K562 (cell line): ENCODE measurements around the gene CELA3A. TPM values are rescaled to one million over a fixed set of nuclear protein-coding genes. Genes with fewer than 3 reads are reported as not detected.
A peak's percentile ranks its signal among the peaks of the same experiment; 100 is the strongest.
"Not testable (repeated sequence)": the region's sequence is repeated elsewhere in the genome, so short reads cannot be mapped to it uniquely, and the experiment has no call there.

Experiments used
- ATAC-seq: fragments of 200-7000 bp; cut with Tn5 transposase; 3 replicates; pipeline ENCODE4 v1.9.1; 2020; ENCODE audit warnings: moderate library complexity
- BruUV-seq: library from RNA; stranded (reverse); fragments of 400-500 nt; replicated peaks from 2 replicates; lab custom pipeline; 2021; lab: Mats Ljungman, UMichigan
- CTCF ChIA-PET: fragments of 300-600 bp; formaldehyde crosslinking; extraction: SDS; loops from one replicate; lab custom pipeline; 2021; ENCODE audit warnings: low intra/inter-chr PET ratio; lab: Yijun Ruan, JAX
- POLR2A ChIA-PET: fragments of 300-600, 350-650 bp; sonication (Branson Sonifier 250); formaldehyde crosslinking; extraction: SDS; loops from one replicate; lab custom pipeline; 2021; ENCODE audit warnings: antibody characterized with exemption, inconsistent platforms; lab: Yijun Ruan, JAX
- DNase-seq, 4 experiments: peaks; one replicate each; pipeline versions ENCODE4 v3.0.0 to v3.0.0-alpha.2; 2011 to 2018; ENCODE audit warnings: low spot score in 3 of 4, mixed read lengths in 3 of 4; ENCODE audit errors: extremely low read depth in 1 of 4
- FAIRE-seq: peaks from 2 replicates; lab custom pipeline; 2011; peaks lifted over from hg19 to GRCh38; lab: Jason Lieb, UNC
- H2AFZ ChIP-seq: 2 replicates; pipeline ENCODE4 v1.6.0; 2011; ENCODE audit warnings: low read depth, low read length, control low read depth, inconsistent platforms
- H3K27ac ChIP-seq: fragments of 200-600 bp; 3 replicates; pipeline ENCODE4 v1.8.0; 2011; ENCODE audit warnings: low read depth, mild to moderate bottlenecking, control low read depth, inconsistent platforms, low read length, moderate library complexity, mixed read lengths; ENCODE audit errors: extremely low read depth
- H3K27me3 ChIP-seq, 2 experiments: fragments of 300-600 bp in 1 of 2; 2 replicates in 1 of 2; 3 replicates in 1 of 2; pipeline versions ENCODE4 v1.6.0 to v1.8.0; 2011; ENCODE audit warnings: inconsistent platforms in 2 of 2, low read length in 2 of 2, mild to moderate bottlenecking in 1 of 2, mixed read lengths in 1 of 2, moderate library complexity in 1 of 2; ENCODE audit not compliant: control insufficient read depth in 2 of 2, insufficient read depth in 2 of 2
- H3K36me3 ChIP-seq: fragments of 300-600 bp; 3 replicates; pipeline ENCODE4 v1.8.0; 2011; ENCODE audit warnings: mild to moderate bottlenecking, low read length, inconsistent platforms; ENCODE audit not compliant: control insufficient read depth, insufficient read depth
- H3K4me1 ChIP-seq, 2 experiments: fragments of 200-600 bp in 1 of 2; replicated peaks in 1 of 2; 2 replicates in 1 of 2; 3 replicates in 1 of 2; pipeline versions ENCODE4 v1.5.1 to v1.8.0; 2011; ENCODE audit warnings: inconsistent platforms in 2 of 2, low read length in 2 of 2, mild to moderate bottlenecking in 1 of 2, mixed read lengths in 1 of 2, moderate library complexity in 1 of 2; ENCODE audit not compliant: control insufficient read depth in 2 of 2, insufficient read depth in 2 of 2
- H3K4me2 ChIP-seq: 2 replicates; pipeline ENCODE4 v1.6.1; 2011; ENCODE audit warnings: low read length, control low read depth, inconsistent platforms, mixed read lengths; ENCODE audit not compliant: insufficient read depth
- H3K4me3 ChIP-seq: fragments of 200-600 bp; sonication (generic), shearing (Covaris generic); 2 replicates; pipeline ENCODE4 v1.5.1; 2016; ENCODE audit warnings: control low read depth, inconsistent platforms
- H3K79me2 ChIP-seq: fragments of 200-600 bp; 3 replicates; pipeline ENCODE4 v1.8.0; 2011; ENCODE audit warnings: low read length, inconsistent platforms; ENCODE audit not compliant: control insufficient read depth, insufficient read depth
- H3K9ac ChIP-seq, 2 experiments: 2 replicates each; pipeline versions ENCODE4 v1.6.0 to v1.6.1; 2011; ENCODE audit warnings: low read depth in 2 of 2, low read length in 2 of 2, control low read depth in 1 of 2, inconsistent platforms in 1 of 2, mild to moderate bottlenecking in 1 of 2, mixed read lengths in 1 of 2; ENCODE audit not compliant: insufficient read depth in 1 of 2
- H3K9me1 ChIP-seq: one replicate; pipeline ENCODE4 v1.6.0; 2011; ENCODE audit warnings: inconsistent platforms, mild to moderate bottlenecking, low read length, moderate library complexity; ENCODE audit not compliant: control insufficient read depth, insufficient read depth
- H3K9me3 ChIP-seq: replicated peaks from 2 replicates; pipeline ENCODE4 v1.5.1; 2011; ENCODE audit warnings: low read depth, low read length, inconsistent platforms; ENCODE audit not compliant: control insufficient read depth, insufficient read depth
- H4K20me1 ChIP-seq: replicated peaks from 2 replicates; pipeline ENCODE4 v1.6.1; 2011; ENCODE audit warnings: low read length, inconsistent platforms, mixed read lengths; ENCODE audit not compliant: control insufficient read depth, insufficient read depth
- REST ChIP-seq, 2 experiments: fragments of 450-650 bp; formaldehyde crosslinking in 1 of 2; IDR thresholded peaks; 2 replicates each; pipeline versions ENCODE4 v1.4.0 to v1.6.1; 2014 to 2020; ENCODE audit warnings: mild to moderate bottlenecking in 2 of 2, borderline replicate concordance in 1 of 2, low read depth in 1 of 2
- SMC3 ChIP-seq: conservative IDR thresholded peaks from 2 replicates; pipeline ENCODE4 v1.6.1; 2011; ENCODE audit warnings: low read depth, low read length, improper control_type of control experiment; ENCODE audit not compliant: insufficient read depth
- ZC3H4 ChIP-seq: sonication (generic); formaldehyde crosslinking; IDR thresholded peaks from 2 replicates; pipeline ENCODE4 v1.9.0; 2021; ENCODE audit warnings: missing genetic modification reagents, borderline replicate concordance
- ZNF121 ChIP-seq: sonication (generic); formaldehyde crosslinking; conservative IDR thresholded peaks from 2 replicates; pipeline ENCODE4 v1.8.0; 2022; ENCODE audit warnings: missing genetic modification reagents
- WGBS: fragments of 100-300 bp; shearing (Covaris generic); methylation state at CpG from one replicate; pipeline ENCODE4 v1.1.6; 2016; ENCODE audit warnings: low coverage, mixed read lengths; ENCODE audit not compliant: insufficient coverage; ENCODE audit errors: missing lambda C conversion rate; 5-methylcytosine and 5-hydroxymethylcytosine counted together
- in situ Hi-C: fragments of 300-500 bp; cut with MboI; formaldehyde crosslinking; loops from 4 replicates; pipeline ENCODE4 v1.15.0; 2018; ENCODE audit warnings: inconsistent platforms, mixed read lengths
- intact Hi-C: fragments of 100-400 bp; cut with micrococcal nuclease; formaldehyde crosslinking; loops from 2 replicates; pipeline ENCODE4 v1.14.2; 2022
- polyA plus RNA-seq, 8 experiments: library from polyadenylated mRNA; depleted of rRNA in 4 of 8; stranded (reverse) in 5 of 8; unstranded in 3 of 8; fragments of >200 nt; fragmentation: Nextera tagmentation in 2 of 8; fragmentation: Illumina TruSeq in 1 of 8; extraction: Ambion mirVana in 2 of 8; extraction: Trizol in 1 of 8; gene quantifications; 2 replicates each; pipeline versions ENCODE4 v1.2.1 to v1.2.3, GENCODE V29; 2011 to 2014; ENCODE audit warnings: inconsistent platforms in 1 of 8, missing spikeins in 1 of 8
- total RNA-seq, 7 experiments: library from RNA; depleted of rRNA in 6 of 7; stranded (reverse); fragments of >200 nt in 6 of 7; fragmentation: Illumina TruSeq in 2 of 7; extraction: Trizol in 2 of 7; gene quantifications; 2 replicates each; pipeline versions ENCODE4 v1.2.1 to v1.2.3, GENCODE V29; 2011 to 2021; ENCODE audit warnings: low replicate concordance in 1 of 7

CELA3A gene
- total and polyA plus RNA-seq, 9 of the 15 experiments (the other 6 are each of a cell fraction or from before 2014, with no cell fraction given), result 5.4 TPM; not detected in 8

GRCh38 chr1:22003959-22004358, 2.5 kb downstream of the CELA3A start:
- H2AFZ ChIP-seq, H3K79me2 ChIP-seq, POLR2A ChIA-PET, H3K27ac ChIP-seq, BruUV-seq, H3K4me3 ChIP-seq, CTCF ChIA-PET, FAIRE-seq, ATAC-seq, in situ Hi-C loops, H4K20me1 ChIP-seq, H3K9me1 ChIP-seq, H3K4me1 ChIP-seq, H3K36me3 ChIP-seq, intact Hi-C loops, DNase-seq, H3K9me3 ChIP-seq, H3K9ac ChIP-seq, H3K4me2 ChIP-seq: not testable (repeated sequence)
- peak; percentile 90 for TF ChIP-seq ZNF121 (CRISPR knock-in tag)
- H3K27me3 ChIP-seq, result peaks cover 4 to 23% of the 10 kb centered on the region in 2 experiments; a peak in 3 of 5 replicates
- 50% methylated on average over 3 of the region's 3 CpGs for WGBS

GRCh38 chr1:22005261-22006149, 4.0 kb downstream of the CELA3A start:
- H4K20me1 ChIP-seq; BruUV-seq; H3K9me1 ChIP-seq; in situ Hi-C loops; H3K79me2 ChIP-seq; CTCF ChIA-PET; H3K27ac ChIP-seq; H3K36me3 ChIP-seq; intact Hi-C loops; H3K9ac ChIP-seq; H3K4me1 ChIP-seq; H3K4me3 ChIP-seq; H3K4me2 ChIP-seq; H2AFZ ChIP-seq; H3K9me3 ChIP-seq; TF ChIP-seq REST (CRISPR knock-in tag; IDR thresholded peaks at IDR 0.05; ENCODE audit: low read depth): not testable (repeated sequence)
- DNase-seq (peak in 1 of 4 experiments; percentile 79), ATAC-seq (peak; percentile 99), FAIRE-seq (peak; percentile 91)
- H3K27me3 ChIP-seq, result peaks cover 4 to 20% of the 10 kb centered on the region in 2 experiments; a peak in 3 of 5 replicates
- POLR2A ChIA-PET, result interaction anchor here (0.9 kb wide), 1 partner anchor 17 kb away, joined by 3 read pairs; no protein-coding TSS in a partner anchor
- WGBS, result 23% methylated on average over 18 of the region's 18 CpGs
- TF ChIP-seq SMC3, result peak; percentile 38; the same call in 1 of the 2 replicates
- 0 out of 2 replicates have a peak, but pooled peaks have one; percentile 57 for TF ChIP-seq ZC3H4 (CRISPR knock-in tag)
- peak; percentile 25; the same call in 1 of the 2 replicates for TF ChIP-seq REST (IDR thresholded peaks at IDR 0.05; ENCODE audit: borderline replicate concordance)
